ENCODE results near the gene INSC.

INSC gene

GRCh38 chr11:15108592-15109130 lies 6.1 kb upstream of the INSC start:
- DNase-seq (ENCODE audit: low read depth in 3 of 3, low spot score in 1 of 3), result no peak

DNA sequence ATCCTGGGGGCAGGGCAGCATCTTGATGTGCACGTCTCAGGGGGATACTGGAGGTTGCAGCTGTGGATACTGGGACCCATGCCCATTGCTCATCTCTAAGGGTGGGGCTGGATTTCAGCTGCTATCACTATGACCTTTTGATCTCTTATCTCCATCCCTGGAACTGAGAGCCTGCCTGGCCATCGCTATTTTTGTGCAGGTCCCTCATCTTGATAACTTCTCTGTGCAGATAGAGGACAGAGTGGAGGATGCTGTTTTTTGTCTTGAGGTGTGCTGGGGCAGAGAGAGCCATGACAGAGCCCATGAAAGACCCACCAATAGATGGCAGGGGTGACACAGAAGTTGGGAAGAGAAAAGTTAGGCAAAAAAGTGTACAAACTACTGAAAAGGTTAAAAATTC lies 5.1 kb upstream of the INSC start:
- no peak for DNase-seq (ENCODE audit: low read depth in 3 of 3, low spot score in 1 of 3)

GRCh38 chr11:15111215-15111614 lies 3.5 kb upstream of the INSC start:
- no peak for DNase-seq (ENCODE audit: low read depth in 3 of 3, low spot score in 1 of 3)

- DNase-seq (ENCODE audit: low read depth in 3 of 3, low spot score in 1 of 3), result no peak
Measured at GRCh38 chr11:15112131-15112541, 2.6 kb upstream of the INSC start.

DNA sequence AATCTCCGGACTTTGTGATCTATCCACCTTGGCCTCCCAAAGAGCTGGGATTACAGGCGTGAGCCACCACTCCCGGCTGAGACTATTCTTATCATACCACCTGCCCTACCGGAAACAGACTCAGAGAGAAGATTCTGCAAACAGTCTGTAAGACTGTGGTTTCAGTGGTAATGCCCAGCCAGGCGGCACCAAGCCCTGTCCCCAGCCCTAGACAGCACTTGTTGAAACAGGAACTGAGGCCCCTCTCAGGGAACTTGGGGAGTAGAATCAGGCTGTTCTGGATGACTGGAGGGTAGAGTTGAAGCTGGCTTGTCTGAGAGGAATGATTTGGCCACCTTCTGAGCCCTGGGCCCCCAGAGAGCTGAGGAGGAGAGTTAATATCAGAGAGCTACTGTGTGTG lies 1.3 kb upstream of the INSC start:
- no peak for DNase-seq (ENCODE audit: low read depth in 3 of 3, low spot score in 1 of 3)

GRCh38 chr11:15115686-15116085 lies 963 bp downstream of the INSC start:
- DNase-seq (ENCODE audit: low read depth in 3 of 3, low spot score in 1 of 3), result no peak

DNA sequence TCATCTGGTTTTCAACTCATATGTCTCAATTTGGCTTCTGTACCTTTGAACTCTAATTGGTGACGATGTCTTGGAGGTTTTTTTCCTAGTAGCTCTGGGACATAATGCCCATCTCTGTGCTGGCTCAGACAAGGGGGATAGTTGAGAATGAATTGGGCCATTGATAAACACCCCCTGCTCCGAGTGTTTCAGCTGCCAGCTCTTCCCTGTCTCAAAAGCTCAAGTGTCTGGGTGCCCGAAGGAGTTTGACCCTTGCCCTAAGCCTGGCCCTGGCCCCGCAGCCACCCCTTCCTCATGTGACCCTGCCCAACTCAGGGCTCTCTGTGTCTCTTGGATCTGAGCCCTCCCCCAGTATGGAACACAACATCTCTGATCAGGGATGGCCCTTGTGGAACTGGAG lies 3.0 kb downstream of the INSC start:
- no peak for DNase-seq (ENCODE audit: low read depth in 3 of 3, low spot score in 1 of 3)

- no peak for DNase-seq (ENCODE audit: low read depth in 3 of 3, low spot score in 1 of 3)
Measured at GRCh38 chr11:15118431-15118830, 3.7 kb downstream of the INSC start.

GRCh38 chr11:15119352-15119751 lies 4.6 kb downstream of the INSC start:
- DNase-seq (ENCODE audit: low read depth in 3 of 3, low spot score in 1 of 3), result no peak

- DNase-seq (ENCODE audit: low read depth in 3 of 3, low spot score in 1 of 3), result no peak
Measured at GRCh38 chr11:15119826-15120225, 5.1 kb downstream of the INSC start.

GRCh38 chr11:15123849-15124248 lies 9.1 kb downstream of the INSC start:
- no peak for DNase-seq (ENCODE audit: low read depth in 3 of 3, low spot score in 1 of 3)

- DNase-seq (ENCODE audit: low read depth in 3 of 3, low spot score in 1 of 3), result no peak
Measured at GRCh38 chr11:15124528-15124927, 9.8 kb downstream of the INSC start.

- no peak for DNase-seq (ENCODE audit: low read depth in 3 of 3, low spot score in 1 of 3)
Measured at GRCh38 chr11:15127341-15127740, 12.6 kb downstream of the INSC start.

DNA sequence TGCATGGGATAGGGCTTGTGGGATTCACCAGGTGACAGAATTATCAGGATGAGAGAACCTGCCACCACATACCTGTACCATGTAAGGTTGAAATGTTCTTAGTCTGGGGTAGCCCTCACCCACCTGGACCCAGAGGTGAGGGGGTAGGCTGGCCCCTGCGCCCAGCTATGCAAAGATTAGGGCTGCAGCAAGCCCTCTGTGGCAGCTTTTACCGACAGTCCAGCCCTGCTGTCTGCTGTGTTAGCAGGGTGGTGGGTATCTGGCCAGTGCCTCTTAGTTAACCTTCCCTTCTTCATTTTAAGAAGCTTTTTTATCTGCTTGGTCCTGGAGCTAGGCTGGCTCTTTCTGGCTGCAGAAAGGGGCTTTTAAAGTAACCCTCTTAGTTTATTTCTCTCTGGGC lies 13.9 kb downstream of the INSC start:
- DNase-seq (ENCODE audit: low read depth in 3 of 3, low spot score in 1 of 3), result no peak

DNA sequence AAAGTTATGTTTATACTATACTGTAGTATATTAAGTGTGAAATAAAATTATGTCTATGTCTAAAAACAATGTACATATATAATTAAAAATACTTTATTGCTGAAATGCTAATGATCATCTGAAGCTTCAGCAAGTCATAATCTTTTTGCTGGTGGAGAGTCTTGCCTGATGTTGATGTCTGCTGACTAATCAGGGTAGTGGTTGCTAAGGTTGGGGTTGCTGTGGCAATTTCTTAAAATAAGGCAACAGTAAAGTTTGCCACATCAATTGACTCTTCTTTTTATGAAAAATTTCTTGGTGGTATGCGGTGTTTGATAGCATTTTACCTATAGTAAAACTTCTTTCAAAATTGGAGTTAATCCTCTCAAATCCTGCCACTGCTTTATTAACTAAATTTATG lies 21.4 kb downstream of the INSC start:
- no peak for DNase-seq (ENCODE audit: low read depth in 3 of 3, low spot score in 1 of 3)

- no peak for DNase-seq (ENCODE audit: low read depth in 3 of 3, low spot score in 1 of 3)
Measured at GRCh38 chr11:15139096-15139770, 24.5 kb downstream of the INSC start.

DNA sequence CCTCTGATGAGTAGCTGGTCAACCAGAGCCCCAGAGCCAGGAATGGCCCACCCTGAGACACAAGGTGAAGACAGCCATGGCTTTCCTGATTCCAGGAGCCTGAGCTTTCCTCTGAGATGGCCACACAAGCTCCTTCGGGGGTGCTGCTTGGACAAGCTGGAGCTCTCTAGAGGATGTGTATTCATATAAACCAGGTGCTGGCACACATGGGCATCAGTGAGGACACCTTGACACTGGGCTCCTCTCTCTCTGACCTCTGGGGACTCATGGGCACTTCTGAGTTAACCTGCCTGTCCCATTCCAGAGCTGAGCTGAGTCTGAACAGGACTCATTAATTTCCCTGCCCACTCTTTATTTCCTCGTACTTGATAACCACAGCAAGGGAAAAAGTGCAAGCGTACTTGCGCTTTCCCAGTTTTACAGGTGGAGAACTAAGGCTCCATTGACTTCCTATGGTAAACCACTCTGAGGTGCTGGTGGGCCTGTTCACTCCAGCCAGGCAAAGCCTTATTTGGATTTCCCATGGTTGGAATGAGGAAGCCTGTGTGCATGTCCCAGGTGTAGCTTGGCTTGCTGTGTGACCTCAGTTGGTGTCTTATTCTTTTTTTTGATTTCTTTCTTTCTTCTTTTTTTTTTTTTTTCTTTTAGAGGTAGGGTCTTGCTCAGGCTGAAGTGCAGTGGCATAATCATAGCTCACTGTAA lies 25.4 kb downstream of the INSC start:
- DNase-seq (ENCODE audit: low read depth in 3 of 3, low spot score in 1 of 3), result no peak

- DNase-seq (ENCODE audit: low read depth in 3 of 3, low spot score in 1 of 3), result no peak
Measured at GRCh38 chr11:15141381-15141780, 26.7 kb downstream of the INSC start.

DNA sequence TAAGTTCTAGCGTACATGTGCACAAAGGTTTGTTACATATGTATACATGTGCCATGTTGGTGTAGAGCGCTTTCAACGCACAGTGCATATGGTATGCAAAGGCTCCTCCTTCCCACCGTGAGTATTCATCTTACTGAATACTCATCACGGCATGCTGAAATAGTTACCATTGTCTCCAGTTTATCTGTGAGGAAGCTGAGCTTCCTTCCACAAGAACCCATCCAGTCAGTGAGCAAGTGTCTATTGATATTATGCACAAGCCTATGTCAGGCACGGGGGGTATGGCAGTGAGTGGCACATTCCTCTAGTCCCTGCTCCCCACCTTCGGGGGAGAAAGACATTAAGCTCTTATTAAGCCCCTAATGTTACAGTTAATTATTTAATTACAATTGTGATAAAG lies 28.1 kb downstream of the INSC start:
- DNase-seq (ENCODE audit: low read depth in 3 of 3, low spot score in 1 of 3), result no peak

GRCh38 chr11:15143855-15144254 lies 29.1 kb downstream of the INSC start:
- DNase-seq (ENCODE audit: low read depth in 3 of 3, low spot score in 1 of 3), result no peak

- DNase-seq (ENCODE audit: low read depth in 3 of 3, low spot score in 1 of 3), result no peak
Measured at GRCh38 chr11:15144347-15144746, 29.6 kb downstream of the INSC start.

DNA sequence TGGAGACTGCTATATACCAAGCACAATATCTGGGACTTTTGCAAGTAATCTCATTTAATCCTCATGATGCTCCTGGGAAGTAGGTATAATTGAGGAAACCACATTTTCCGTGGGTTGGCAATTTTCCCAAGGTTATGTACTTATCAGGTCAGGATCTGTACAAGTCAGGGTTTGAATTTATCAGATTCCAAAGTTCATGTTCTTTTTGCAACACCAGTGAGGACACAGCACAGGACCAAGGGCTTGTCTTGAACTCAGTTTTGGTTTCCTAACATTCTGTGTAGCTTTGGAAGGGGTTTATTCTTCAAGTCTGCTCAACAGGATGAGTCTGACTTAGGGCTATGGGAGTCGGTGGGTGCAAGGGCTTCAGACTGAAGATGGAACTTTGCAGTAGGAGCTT lies 30.4 kb downstream of the INSC start:
- no peak for DNase-seq (ENCODE audit: low read depth in 3 of 3, low spot score in 1 of 3)

DNA sequence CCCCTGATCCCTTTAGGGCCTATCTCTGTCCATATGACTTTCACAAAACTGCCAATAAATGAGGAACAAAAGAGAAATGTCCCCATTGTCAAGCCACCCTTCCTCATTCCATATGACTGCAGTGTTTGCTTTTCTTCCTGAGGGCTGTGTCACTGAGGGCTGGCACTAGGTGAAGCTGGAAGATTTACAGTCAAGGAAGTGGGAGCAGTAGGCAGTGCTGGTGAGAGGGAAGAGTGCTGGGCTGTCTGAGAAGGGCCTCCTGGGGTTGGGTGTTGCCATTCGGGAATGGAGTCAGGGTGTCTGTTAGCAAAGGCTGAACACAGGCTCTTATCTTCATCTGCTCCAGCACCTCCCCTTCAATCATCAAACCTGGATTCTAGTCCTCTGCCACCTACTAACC lies 30.9 kb downstream of the INSC start:
- DNase-seq (ENCODE audit: low read depth in 3 of 3, low spot score in 1 of 3), result no peak

All from stimulated activated CD4-positive, alpha-beta T cell treated with anti-CD3 and anti-CD28 coated beads, TNF-alpha, amount 100 ng/mL, for 1 hour (primary cell).